Stomach smooth muscle (tissue), 2 donors: ENCODE data around the gene PSME3.
"Not testable (repeated sequence)": the region's sequence is repeated elsewhere in the genome, so short reads cannot be mapped to it uniquely, and the experiment has no call there.

Experiments used
- H3K27ac ChIP-seq: one replicate; pipeline ENCODE4 v1.7.0; 2013; ENCODE audit warnings: mild to moderate bottlenecking, low read length, inconsistent platforms
- H3K27me3 ChIP-seq, 2 donors: one replicate each; pipeline ENCODE4 v1.7.0; 2013; ENCODE audit warnings: low read length in 2 of 2; ENCODE audit not compliant: insufficient read depth in 2 of 2, control insufficient read depth in 1 of 2
- H3K36me3 ChIP-seq, 2 donors: one replicate each; pipeline ENCODE4 v1.7.0; 2013; ENCODE audit warnings: low read length in 2 of 2; ENCODE audit not compliant: control insufficient read depth in 2 of 2, insufficient read depth in 2 of 2
- H3K4me1 ChIP-seq: one replicate; pipeline ENCODE4 v1.7.0; 2013; ENCODE audit warnings: low read length; ENCODE audit not compliant: control insufficient read depth, insufficient read depth
- H3K4me3 ChIP-seq, 2 donors: one replicate each; pipeline ENCODE4 v1.7.0; 2013; ENCODE audit warnings: low read length in 2 of 2
- H3K9ac ChIP-seq, 2 donors: one replicate each; pipeline ENCODE4 v1.7.0; 2013; ENCODE audit warnings: low read length in 2 of 2, mild to moderate bottlenecking in 1 of 2
- H3K9me3 ChIP-seq, 2 donors: one replicate each; pipeline ENCODE4 v1.7.0; 2013; ENCODE audit warnings: low read length in 2 of 2; ENCODE audit not compliant: control insufficient read depth in 2 of 2
- donor health status: healthy.
- donor health status: Pancreatic carcinoma.

Gene PSME3

GRCh38 chr17:42866216-42866615, 33.0 kb downstream of the PSME3 start:
- Histone ChIP-seq H3K27me3 (no peaks in the 10 kb centered on the region), H3K4me1 (peaks cover 4% of the 10 kb centered on the region), H3K4me3 (no peak overlapping the region), H3K27ac (no peak overlapping the region), H3K9ac (no peak overlapping the region), H3K9me3 (no peaks in the 10 kb centered on the region), H3K36me3 (peaks cover 3 to 13% of the 10 kb centered on the region in 2 donors)

DNA sequence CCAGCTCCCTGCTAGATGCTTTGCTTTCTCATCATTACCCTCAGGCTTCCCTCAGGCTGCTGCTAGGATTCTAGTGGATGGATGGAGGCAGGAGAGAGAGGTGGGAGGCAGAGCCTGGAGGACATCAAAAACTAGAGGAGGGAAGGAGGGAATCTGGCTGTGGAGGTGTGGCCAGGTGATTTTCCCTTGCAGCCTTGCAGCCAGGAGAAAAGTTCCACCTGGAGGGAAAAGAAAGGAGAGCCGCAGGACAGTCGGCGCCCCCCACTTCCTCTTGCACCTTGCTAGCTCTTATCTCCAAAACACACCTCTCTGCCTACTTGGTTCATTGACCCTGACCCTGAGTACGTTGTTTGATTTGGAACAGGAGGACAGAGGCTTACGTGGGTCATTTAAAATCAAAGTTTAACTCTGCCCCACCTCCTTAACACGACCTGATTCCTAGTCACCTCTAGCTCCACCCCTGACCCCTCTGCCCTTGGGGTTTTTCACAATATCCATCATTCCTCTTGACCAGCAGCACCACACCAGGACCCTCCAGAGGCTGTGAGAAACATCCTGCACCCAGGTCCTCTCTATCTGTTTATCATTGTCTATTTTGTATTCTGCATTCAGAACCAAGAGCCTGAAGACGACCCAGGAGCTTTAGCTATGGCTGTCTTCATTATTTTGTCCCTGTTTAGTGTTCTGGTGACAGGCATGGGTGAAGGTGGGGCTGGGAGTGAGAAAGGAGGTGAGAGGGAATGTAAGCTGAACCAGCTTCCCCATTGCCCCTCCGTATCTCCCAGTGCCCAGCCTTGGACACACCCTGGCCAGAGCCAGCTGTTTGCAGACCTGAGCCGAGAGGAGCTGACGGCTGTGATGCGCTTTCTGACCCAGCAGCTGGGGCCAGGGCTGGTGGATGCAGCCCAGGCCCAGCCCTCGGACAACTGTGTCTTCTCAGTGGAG, 33.7 kb downstream of the PSME3 start:
- Histone ChIP-seq H3K9me3 (no peaks in the 10 kb centered on the region), H3K27me3 (no peaks in the 10 kb centered on the region), H3K4me3 (no peak overlapping the region), H3K27ac (no peak overlapping the region), H3K36me3 (peaks cover 3 to 13% of the 10 kb centered on the region in 2 donors), H3K4me1 (peaks cover 4% of the 10 kb centered on the region), H3K9ac (no peak overlapping the region)

DNA sequence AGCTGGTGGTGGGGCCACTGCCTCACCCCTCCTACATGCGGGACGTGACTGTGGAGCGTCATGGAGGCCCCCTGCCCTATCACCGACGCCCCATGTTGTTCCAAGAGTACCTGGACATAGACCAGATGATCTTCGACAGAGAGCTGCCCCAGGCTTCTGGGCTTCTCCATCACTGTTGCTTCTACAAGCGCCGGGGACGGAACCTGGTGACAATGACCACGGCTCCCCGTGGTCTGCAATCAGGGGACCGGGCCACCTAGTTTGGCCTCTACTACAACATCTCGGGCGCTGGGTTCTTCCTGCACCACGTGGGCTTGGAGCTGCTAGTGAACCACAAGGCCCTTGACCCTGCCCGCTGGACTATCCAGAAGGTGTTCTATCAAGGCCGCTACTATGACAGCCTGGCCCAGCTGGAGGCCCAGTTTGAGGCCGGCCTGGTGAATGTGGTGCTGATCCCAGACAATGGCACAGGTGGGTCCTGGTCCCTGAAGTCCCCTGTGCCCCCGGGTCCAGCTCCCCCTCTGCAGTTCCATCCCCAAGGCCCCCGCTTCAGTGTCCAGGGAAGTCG, 34.6 kb downstream of the PSME3 start:
- H3K4me3 ChIP-seq, H3K9me3 ChIP-seq, H3K9ac ChIP-seq, H3K27me3 ChIP-seq, H3K4me1 ChIP-seq, H3K27ac ChIP-seq: not testable (repeated sequence)
- H3K36me3 ChIP-seq = peaks cover 3 to 13% of the 10 kb centered on the region in 2 donors

DNA sequence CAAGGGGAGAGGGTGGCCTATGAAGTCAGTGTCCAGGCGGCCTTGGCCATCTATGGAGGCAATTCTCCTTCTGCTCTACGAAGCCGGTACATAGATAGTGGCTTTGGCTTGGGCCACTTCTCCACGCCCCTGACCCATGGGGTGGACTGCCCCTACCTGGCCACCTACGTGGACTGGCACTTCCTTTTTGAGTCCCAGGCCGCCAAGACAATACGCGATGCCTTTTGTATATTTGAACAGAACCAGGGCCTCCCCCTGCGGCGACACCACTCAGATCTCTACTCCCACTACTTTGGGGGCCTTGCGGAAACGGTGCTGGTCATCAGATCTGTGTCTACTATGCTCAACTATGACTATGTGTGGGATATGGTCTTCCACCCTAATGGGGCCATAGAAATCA, 35.1 kb downstream of the PSME3 start:
- H3K27ac ChIP-seq = no peak overlapping the region
- H3K4me1 ChIP-seq = peaks cover 4% of the 10 kb centered on the region
- no peak overlapping the region for H3K9ac ChIP-seq
- H3K4me3 ChIP-seq = no peak overlapping the region
- no peaks in the 10 kb centered on the region for H3K9me3 ChIP-seq
- H3K27me3 ChIP-seq = no peaks in the 10 kb centered on the region
- H3K36me3 ChIP-seq = peaks cover 3 to 16% of the 10 kb centered on the region in 2 donors

DNA sequence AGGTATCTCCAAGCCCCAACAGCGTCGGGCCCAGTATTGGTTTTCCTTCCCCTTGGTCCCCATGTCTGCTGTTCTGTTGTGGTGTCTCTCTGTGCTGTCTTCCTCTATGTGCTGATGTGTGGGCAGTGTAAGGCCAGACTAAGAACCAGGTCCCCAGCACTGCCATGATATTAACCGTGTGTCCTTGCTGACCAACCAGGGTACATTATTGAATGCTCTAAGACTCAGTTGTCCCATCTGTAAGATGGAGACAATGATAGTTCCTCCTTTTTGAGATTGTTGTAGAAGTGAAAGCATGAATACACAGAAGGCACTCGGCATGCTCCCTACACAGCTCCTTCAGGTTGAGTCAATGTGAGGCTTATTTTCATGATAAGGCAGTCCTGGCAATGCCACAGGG, 38.5 kb downstream of the PSME3 start:
- H3K4me1 ChIP-seq = no peaks in the 10 kb centered on the region
- peaks cover 3 to 16% of the 10 kb centered on the region in 2 donors for H3K36me3 ChIP-seq
- H3K27me3 ChIP-seq = no peaks in the 10 kb centered on the region
- H3K27ac ChIP-seq = no peak overlapping the region
- H3K9me3 ChIP-seq = no peaks in the 10 kb centered on the region
- no peak overlapping the region for H3K9ac ChIP-seq
- no peak overlapping the region for H3K4me3 ChIP-seq

DNA sequence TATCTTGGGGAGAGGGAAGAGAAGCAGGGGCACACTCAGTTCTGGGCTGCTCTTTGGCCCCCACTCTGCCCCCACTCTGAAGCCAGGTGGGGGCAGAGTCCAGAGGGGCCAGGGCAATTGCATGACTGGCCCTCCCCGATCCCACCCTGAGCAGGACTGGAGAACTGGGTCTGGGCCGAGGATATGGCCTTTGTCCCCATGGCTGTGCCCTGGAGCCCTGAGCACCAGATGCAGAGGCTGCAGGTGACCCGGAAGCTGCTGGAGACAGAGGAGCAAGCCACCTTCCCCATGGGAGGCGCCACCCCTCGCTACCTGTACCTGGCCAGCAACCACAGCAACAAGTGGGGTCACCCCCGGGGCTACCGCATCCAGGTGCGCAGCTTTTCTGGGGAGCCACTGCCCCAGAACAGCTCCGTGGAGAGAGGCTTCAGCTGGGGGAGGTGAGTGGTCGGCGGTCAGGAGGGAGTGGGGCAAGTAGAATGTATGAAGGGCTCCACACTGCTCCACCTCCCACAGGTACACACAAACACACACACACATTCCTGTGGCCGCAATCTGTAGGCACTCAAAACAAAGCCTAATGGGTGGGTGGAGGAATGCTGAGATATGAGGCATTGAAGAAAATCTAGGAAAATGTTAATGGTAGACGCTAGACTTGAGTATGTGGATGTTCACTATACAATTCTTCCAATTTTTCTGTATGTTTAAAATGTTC, 39.2 kb downstream of the PSME3 start:
- Histone ChIP-seq H3K9ac (no peak overlapping the region), H3K27ac (no peak overlapping the region), H3K36me3 (peaks cover 3 to 13% of the 10 kb centered on the region in 2 donors), H3K4me3 (no peak overlapping the region), H3K27me3 (no peaks in the 10 kb centered on the region), H3K9me3 (no peaks in the 10 kb centered on the region), H3K4me1 (no peaks in the 10 kb centered on the region)

DNA sequence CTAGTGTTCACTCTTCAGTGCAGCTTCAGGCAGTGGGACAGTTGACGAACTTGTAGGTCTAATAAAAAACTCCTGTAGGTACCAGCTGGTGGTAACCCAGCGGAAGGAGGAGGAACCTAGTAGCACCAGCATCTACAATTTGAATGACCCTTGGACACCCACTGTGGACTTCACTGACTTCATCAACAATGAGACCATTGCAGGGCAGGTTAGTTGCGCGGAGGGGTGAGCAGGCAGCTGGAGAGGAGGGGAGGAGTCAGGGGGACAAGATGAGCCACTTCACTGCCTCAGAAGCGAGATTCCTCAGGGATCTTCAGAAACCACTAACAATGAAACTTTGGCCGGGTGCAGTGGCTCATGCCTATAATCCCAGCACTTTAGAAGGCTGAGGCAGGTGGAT, 40.1 kb downstream of the PSME3 start:
- no peaks in the 10 kb centered on the region for H3K9me3 ChIP-seq
- no peaks in the 10 kb centered on the region for H3K4me1 ChIP-seq
- peaks cover 3 to 12% of the 10 kb centered on the region in 2 donors for H3K36me3 ChIP-seq
- H3K27me3 ChIP-seq = no peaks in the 10 kb centered on the region
- no peak overlapping the region for H3K4me3 ChIP-seq
- no peak overlapping the region for H3K9ac ChIP-seq
- H3K27ac ChIP-seq = no peak overlapping the region

DNA sequence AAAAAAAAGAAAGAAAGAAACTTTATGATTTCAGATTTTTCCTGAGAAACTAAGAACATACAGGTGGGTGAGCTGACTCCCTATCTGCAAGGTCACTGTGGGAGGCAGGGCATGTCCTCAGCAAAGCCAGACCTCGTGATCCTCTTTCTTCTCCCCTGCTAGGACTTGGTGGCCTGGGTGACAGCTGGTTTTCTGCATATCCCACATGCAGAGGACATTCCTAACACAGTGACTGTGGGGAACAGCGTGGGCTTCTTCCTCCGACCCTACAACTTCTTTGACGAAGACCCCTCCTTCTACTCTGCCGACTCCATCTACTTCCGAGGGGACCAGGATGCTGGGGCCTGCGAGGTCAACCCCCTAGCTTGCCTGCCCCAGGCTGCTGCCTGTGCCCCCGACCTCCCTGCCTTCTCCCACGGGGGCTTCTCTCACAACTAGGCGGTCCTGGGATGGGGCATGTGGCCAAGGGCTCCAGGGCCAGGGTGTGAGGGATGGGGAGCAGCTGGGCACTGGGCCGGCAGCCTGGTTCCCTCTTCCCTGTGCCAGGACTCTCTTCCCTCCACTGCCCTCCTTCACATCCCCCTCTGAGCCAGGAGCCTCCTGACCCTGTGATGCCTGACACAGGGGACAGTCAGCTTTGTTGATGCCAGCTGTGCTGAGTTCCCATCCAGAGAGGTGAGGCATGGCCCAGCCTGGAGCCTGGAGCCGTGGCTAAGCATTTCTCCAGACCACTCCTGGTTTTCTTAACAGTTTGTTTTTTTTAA, 40.9 kb downstream of the PSME3 start:
- H3K36me3 ChIP-seq, H3K9ac ChIP-seq, H3K4me3 ChIP-seq, H3K9me3 ChIP-seq, H3K27ac ChIP-seq, H3K4me1 ChIP-seq, H3K27me3 ChIP-seq: not testable (repeated sequence)

DNA sequence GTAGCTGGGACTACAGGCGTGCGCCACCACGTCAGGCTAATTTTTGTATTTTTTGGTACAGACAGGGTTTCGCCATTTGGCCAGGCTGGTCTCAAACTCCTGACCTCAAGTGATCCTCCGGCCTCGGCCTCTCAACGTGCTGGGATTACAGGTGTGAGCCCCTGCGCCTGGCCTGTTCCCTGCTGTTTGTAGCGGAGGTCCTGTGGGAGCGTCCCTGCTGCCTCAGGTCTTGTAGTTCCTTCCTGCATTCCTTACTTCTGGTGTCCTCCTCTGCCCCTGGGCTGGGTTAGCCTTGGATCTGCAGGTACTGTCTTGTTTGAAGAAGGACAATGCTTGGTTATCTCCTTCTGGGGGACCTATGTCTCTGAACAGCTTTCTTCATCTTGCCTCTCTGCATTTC, 43.8 kb downstream of the PSME3 start:
- no peaks in the 10 kb centered on the region for H3K9me3 ChIP-seq
- H3K4me3 ChIP-seq = no peak overlapping the region
- no peak overlapping the region for H3K27ac ChIP-seq
- no peaks in the 10 kb centered on the region for H3K4me1 ChIP-seq
- no peaks in the 10 kb centered on the region for H3K27me3 ChIP-seq
- peaks cover 0 to 7% of the 10 kb centered on the region in 2 donors for H3K36me3 ChIP-seq
- H3K9ac ChIP-seq = no peak overlapping the region

DNA sequence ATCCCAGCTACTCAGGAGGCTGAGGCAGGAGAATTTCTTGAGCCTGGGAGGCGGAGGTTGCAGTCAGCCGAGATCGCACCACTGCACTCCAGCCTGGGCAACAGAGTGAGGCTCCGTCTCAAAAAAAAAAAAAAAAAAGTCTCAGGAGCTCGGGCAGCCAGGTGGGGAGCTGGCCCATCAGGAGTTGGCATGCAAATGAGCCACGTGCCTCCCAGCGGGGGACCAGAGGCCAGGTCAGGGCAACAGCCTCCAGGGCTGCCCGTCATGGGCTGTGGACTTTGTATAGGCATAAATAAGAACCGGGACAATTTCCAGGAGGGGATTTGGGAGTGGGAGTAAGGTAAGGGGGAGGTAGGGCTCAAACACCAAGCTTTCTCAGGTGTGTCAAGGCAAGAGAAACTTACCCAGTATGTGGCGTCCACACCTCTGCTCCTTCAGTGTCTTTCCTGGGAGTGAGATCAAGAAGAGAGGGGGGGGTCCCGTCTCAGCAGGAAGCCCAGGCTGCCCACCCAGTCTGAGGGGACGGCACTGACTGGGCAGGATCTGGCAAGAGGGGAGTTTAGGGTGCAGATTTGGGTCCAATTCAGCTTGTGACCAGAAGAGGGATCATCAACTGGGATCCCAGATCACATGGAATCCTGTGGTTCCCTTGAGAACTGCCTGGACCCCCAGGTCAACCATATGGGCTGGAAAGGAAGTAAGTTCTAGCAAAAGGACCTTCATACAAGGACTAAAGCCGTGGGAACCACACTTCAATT, 45.1 kb downstream of the PSME3 start:
- peaks cover 0 to 4% of the 10 kb centered on the region in 2 donors for H3K36me3 ChIP-seq
- H3K4me1 ChIP-seq = peaks cover 2% of the 10 kb centered on the region
- H3K27me3 ChIP-seq = no peaks in the 10 kb centered on the region
- H3K9ac ChIP-seq = no peak overlapping the region
- no peaks in the 10 kb centered on the region for H3K9me3 ChIP-seq
- H3K27ac ChIP-seq = no peak overlapping the region
- no peak overlapping the region for H3K4me3 ChIP-seq
